Suprapubic skin (tissue), 4 donors: ENCODE data around the gene UBE2D1.

Experiments used
- EP300 ChIP-seq: sonication (generic); formaldehyde crosslinking; IDR thresholded peaks from one replicate; pipeline ENCODE4 v1.6.1; 2017; ENCODE audit warnings: antibody characterized with exemption
- POLR2A ChIP-seq, 2 donors: fragments of 450-650 bp; IDR thresholded peaks; one replicate each; pipeline ENCODE4 v1.6.1; 2017; ENCODE audit warnings: antibody characterized with exemption in 2 of 2, mild to moderate bottlenecking in 2 of 2, moderate library complexity in 2 of 2
- POLR2AphosphoS5 ChIP-seq, 3 donors: sonication (generic); formaldehyde crosslinking; IDR thresholded peaks; one replicate each; pipeline ENCODE4 v1.6.1; 2017; ENCODE audit warnings: antibody characterized with exemption in 3 of 3
- TF ChIP-seq, protein P1 (sequence below), 2 donors: fragments of 200-600 bp in 1 of 2; fragments of 450-650 bp in 1 of 2; sonication (generic) in 1 of 2; IDR thresholded peaks; one replicate each; pipeline ENCODE4 v1.5.1; 2016 to 2019; ENCODE audit warnings: antibody characterized with exemption in 2 of 2, mild to moderate bottlenecking in 1 of 2, moderate library complexity in 1 of 2

DNA sequence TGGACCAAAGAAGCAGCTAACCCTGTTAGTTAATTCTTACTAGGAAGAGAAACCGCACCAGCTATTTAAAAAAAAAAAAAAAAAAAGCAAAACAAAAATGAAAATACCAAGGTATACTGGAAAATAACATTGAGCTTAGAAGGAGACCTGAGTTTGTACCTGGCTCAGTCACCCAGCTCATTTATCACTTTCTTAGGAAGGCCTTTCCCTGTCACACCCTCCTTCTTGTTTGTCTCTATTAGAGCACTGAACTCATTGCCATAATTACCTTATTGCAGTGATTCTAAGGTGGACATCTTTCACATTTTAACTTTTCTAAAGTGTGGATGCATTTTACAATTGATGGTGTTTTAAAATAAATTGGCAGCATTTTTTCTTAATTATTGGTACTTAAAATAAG lies 24.1 kb downstream of the UBE2D1 start:
- TF ChIP-seq, protein P1, sequence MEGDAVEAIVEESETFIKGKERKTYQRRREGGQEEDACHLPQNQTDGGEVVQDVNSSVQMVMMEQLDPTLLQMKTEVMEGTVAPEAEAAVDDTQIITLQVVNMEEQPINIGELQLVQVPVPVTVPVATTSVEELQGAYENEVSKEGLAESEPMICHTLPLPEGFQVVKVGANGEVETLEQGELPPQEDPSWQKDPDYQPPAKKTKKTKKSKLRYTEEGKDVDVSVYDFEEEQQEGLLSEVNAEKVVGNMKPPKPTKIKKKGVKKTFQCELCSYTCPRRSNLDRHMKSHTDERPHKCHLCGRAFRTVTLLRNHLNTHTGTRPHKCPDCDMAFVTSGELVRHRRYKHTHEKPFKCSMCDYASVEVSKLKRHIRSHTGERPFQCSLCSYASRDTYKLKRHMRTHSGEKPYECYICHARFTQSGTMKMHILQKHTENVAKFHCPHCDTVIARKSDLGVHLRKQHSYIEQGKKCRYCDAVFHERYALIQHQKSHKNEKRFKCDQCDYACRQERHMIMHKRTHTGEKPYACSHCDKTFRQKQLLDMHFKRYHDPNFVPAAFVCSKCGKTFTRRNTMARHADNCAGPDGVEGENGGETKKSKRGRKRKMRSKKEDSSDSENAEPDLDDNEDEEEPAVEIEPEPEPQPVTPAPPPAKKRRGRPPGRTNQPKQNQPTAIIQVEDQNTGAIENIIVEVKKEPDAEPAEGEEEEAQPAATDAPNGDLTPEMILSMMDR (IDR thresholded peaks at IDR 0.05): no peak
- TF ChIP-seq POLR2AphosphoS5 (IDR thresholded peaks at IDR 0.05) (no peak), POLR2A (IDR thresholded peaks at IDR 0.05) (no peak), EP300 (no peak)
